ENCODE results near the gene SORCS2. TPM values are rescaled to one million over a fixed set of nuclear protein-coding genes. Genes with fewer than 3 reads are reported as not detected.
"Not testable (repeated sequence)": the region's sequence is repeated elsewhere in the genome, so short reads cannot be mapped to it uniquely, and the experiment has no call there.

SORCS2 gene
- total RNA-seq, 1 donor from 2014 or later = 13.8 TPM

- no peak overlapping the region for H3K4me2 ChIP-seq (ENCODE audit: low read length)
- no peaks in the 10 kb centered on the region for H3K27me3 ChIP-seq (ENCODE audit: insufficient read depth, low read length)
- H2AFZ ChIP-seq (ENCODE audit: low read depth, low read length) = no peak overlapping the region
- H3K27ac Mint-ChIP-seq (ENCODE audit: unreplicated experiment) = no peak overlapping the region
- H4K20me1 ChIP-seq (ENCODE audit: insufficient read depth, low read length) = no peaks in the 10 kb centered on the region
- no peaks in the 10 kb centered on the region for H3K4me1 ChIP-seq (ENCODE audit: insufficient read depth, low read length)
- H3K9ac ChIP-seq (ENCODE audit: low read length) = no peak overlapping the region
- no peak overlapping the region for H3K4me3 Mint-ChIP-seq (ENCODE audit: unreplicated experiment)
- H3K4me1 Mint-ChIP-seq (ENCODE audit: low read depth, unreplicated experiment) = no peaks in the 10 kb centered on the region
- H3K9me3 ChIP-seq (ENCODE audit: insufficient read depth, low read depth, low read length) = peaks cover 55% of the 10 kb centered on the region
- no peak overlapping the region for H3K27ac ChIP-seq (ENCODE audit: low read depth, low read length)
- DNase-seq (ENCODE audit: low read depth) (no peak), FAIRE-seq (no peak)
- no peak for TF ChIP-seq EZH2 (IDR thresholded peaks at IDR 0.05; ENCODE audit: insufficient read depth, low read length)
- TF ChIP-seq, protein P1, sequence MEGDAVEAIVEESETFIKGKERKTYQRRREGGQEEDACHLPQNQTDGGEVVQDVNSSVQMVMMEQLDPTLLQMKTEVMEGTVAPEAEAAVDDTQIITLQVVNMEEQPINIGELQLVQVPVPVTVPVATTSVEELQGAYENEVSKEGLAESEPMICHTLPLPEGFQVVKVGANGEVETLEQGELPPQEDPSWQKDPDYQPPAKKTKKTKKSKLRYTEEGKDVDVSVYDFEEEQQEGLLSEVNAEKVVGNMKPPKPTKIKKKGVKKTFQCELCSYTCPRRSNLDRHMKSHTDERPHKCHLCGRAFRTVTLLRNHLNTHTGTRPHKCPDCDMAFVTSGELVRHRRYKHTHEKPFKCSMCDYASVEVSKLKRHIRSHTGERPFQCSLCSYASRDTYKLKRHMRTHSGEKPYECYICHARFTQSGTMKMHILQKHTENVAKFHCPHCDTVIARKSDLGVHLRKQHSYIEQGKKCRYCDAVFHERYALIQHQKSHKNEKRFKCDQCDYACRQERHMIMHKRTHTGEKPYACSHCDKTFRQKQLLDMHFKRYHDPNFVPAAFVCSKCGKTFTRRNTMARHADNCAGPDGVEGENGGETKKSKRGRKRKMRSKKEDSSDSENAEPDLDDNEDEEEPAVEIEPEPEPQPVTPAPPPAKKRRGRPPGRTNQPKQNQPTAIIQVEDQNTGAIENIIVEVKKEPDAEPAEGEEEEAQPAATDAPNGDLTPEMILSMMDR (IDR thresholded peaks at IDR 0.05; ENCODE audit: insufficient read depth, low read depth, low read length) = no peak
- H3K36me3 ChIP-seq (ENCODE audit: insufficient read depth, low read length) = no peaks in the 10 kb centered on the region
- H3K27me3 Mint-ChIP-seq (ENCODE audit: low read depth, unreplicated experiment) = peaks cover 11% of the 10 kb centered on the region
- no peaks in the 10 kb centered on the region for H3K79me2 ChIP-seq (ENCODE audit: insufficient read depth, low read length)
- H3K9me3 Mint-ChIP-seq (ENCODE audit: unreplicated experiment) = peaks cover 73% of the 10 kb centered on the region
- H3K4me3 ChIP-seq (ENCODE audit: insufficient read depth, low read depth, low read length) = no peak overlapping the region
- peaks cover 29% of the 10 kb centered on the region for H3K36me3 Mint-ChIP-seq (ENCODE audit: low read depth, unreplicated experiment)
Observed at GRCh38 chr4:7574287-7575014, 382.1 kb downstream of the SORCS2 start.

GRCh38 chr4:7575426-7575825 is 383.1 kb downstream of the SORCS2 start:
- no peak for TF ChIP-seq EZH2 (IDR thresholded peaks at IDR 0.05; ENCODE audit: insufficient read depth, low read length)
- TF ChIP-seq, protein P1 (IDR thresholded peaks at IDR 0.05; ENCODE audit: insufficient read depth, low read depth, low read length) = no peak
- Histone ChIP-seq H3K4me2 (ENCODE audit: low read length) (no peak overlapping the region), H2AFZ (ENCODE audit: low read depth, low read length) (no peak overlapping the region), H3K9ac (ENCODE audit: low read length) (no peak overlapping the region), H3K4me1 (ENCODE audit: insufficient read depth, low read length) (no peaks in the 10 kb centered on the region), H3K4me3 (ENCODE audit: insufficient read depth, low read depth, low read length) (no peak overlapping the region), H3K79me2 (ENCODE audit: insufficient read depth, low read length) (no peaks in the 10 kb centered on the region), H3K9me3 (ENCODE audit: insufficient read depth, low read depth, low read length) (peaks cover 56% of the 10 kb centered on the region), H4K20me1 (ENCODE audit: insufficient read depth, low read length) (no peaks in the 10 kb centered on the region), H3K36me3 (ENCODE audit: insufficient read depth, low read length) (no peaks in the 10 kb centered on the region), H3K27ac (ENCODE audit: low read depth, low read length) (no peak overlapping the region), H3K27me3 (ENCODE audit: insufficient read depth, low read length) (no peaks in the 10 kb centered on the region)
- DNase-seq (ENCODE audit: low read depth) (no peak), FAIRE-seq (no peak)
- Mint-ChIP-seq H3K27me3 (ENCODE audit: low read depth, unreplicated experiment) (peaks cover 11% of the 10 kb centered on the region), H3K36me3 (ENCODE audit: low read depth, unreplicated experiment) (peaks cover 29% of the 10 kb centered on the region), H3K4me1 (ENCODE audit: low read depth, unreplicated experiment) (no peaks in the 10 kb centered on the region), H3K4me3 (ENCODE audit: unreplicated experiment) (no peak overlapping the region), H3K9me3 (ENCODE audit: unreplicated experiment) (peaks cover 77% of the 10 kb centered on the region), H3K27ac (ENCODE audit: unreplicated experiment) (no peak overlapping the region)

- peaks cover 49% of the 10 kb centered on the region for H3K9me3 ChIP-seq (ENCODE audit: insufficient read depth, low read depth, low read length)
- H4K20me1 ChIP-seq (ENCODE audit: insufficient read depth, low read length); FAIRE-seq; H3K27ac ChIP-seq (ENCODE audit: low read depth, low read length); H3K4me3 ChIP-seq (ENCODE audit: insufficient read depth, low read depth, low read length); H3K4me1 ChIP-seq (ENCODE audit: insufficient read depth, low read length); H3K4me1 Mint-ChIP-seq (ENCODE audit: low read depth, unreplicated experiment); H3K36me3 ChIP-seq (ENCODE audit: insufficient read depth, low read length); H3K79me2 ChIP-seq (ENCODE audit: insufficient read depth, low read length); DNase-seq (ENCODE audit: low read depth); H3K9ac ChIP-seq (ENCODE audit: low read length); H2AFZ ChIP-seq (ENCODE audit: low read depth, low read length); H3K4me2 ChIP-seq (ENCODE audit: low read length); H3K27me3 ChIP-seq (ENCODE audit: insufficient read depth, low read length); H3K27me3 Mint-ChIP-seq (ENCODE audit: low read depth, unreplicated experiment); H3K4me3 Mint-ChIP-seq (ENCODE audit: unreplicated experiment): not testable (repeated sequence)
- peaks cover 82% of the 10 kb centered on the region for H3K9me3 Mint-ChIP-seq (ENCODE audit: unreplicated experiment)
- H3K36me3 Mint-ChIP-seq (ENCODE audit: low read depth, unreplicated experiment) = peaks cover 23% of the 10 kb centered on the region
- H3K27ac Mint-ChIP-seq (ENCODE audit: unreplicated experiment) = peak overlapping the region; percentile 70
Observed at GRCh38 chr4:7577361-7578039, 385.2 kb downstream of the SORCS2 start.

All from astrocyte (in vitro differentiated cells and primary cell).